ENCODE results near the gene WHAMM.
A peak's percentile ranks its signal among the peaks of the same experiment; 100 is the strongest.

Gene WHAMM

DNA sequence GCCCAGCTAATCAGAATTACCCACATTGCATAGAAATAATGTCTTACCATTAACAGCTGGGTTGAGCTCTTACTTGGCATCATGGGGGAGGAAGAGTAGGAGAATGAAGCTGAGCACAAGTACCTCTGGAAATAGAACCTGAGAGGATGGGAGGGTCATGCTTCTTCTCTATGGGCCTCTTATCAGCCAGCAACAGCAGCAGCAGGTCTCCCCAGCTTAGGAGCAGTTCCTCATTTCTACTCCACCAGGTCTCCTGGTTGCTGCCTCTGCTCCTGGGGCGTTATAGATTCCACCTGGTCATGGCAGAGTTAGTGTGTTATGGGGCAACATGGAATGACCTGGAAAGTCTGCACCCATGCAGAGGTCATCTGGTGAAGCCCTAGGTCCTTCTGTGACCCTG, 6.9 kb upstream of the WHAMM start:
- Histone ChIP-seq H3K36me3 (ENCODE audit: control insufficient read depth, insufficient read depth, low read length) (no peaks in the 10 kb centered on the region), H3K9ac (no peak overlapping the region), H2AFZ (no peak overlapping the region), H3K79me2 (no peaks in the 10 kb centered on the region), H3K27me3 (ENCODE audit: control insufficient read depth, insufficient read depth, low read length) (no peaks in the 10 kb centered on the region), H3K4me3 (ENCODE audit: low read depth, low read length) (no peak overlapping the region), H3K4me2 (ENCODE audit: low read length) (no peak overlapping the region), H3K9me3 (ENCODE audit: control insufficient read depth, low read length) (no peaks in the 10 kb centered on the region), H3K4me1 (no peaks in the 10 kb centered on the region), H3K27ac (no peak overlapping the region)
- TF ChIP-seq, protein P1, sequence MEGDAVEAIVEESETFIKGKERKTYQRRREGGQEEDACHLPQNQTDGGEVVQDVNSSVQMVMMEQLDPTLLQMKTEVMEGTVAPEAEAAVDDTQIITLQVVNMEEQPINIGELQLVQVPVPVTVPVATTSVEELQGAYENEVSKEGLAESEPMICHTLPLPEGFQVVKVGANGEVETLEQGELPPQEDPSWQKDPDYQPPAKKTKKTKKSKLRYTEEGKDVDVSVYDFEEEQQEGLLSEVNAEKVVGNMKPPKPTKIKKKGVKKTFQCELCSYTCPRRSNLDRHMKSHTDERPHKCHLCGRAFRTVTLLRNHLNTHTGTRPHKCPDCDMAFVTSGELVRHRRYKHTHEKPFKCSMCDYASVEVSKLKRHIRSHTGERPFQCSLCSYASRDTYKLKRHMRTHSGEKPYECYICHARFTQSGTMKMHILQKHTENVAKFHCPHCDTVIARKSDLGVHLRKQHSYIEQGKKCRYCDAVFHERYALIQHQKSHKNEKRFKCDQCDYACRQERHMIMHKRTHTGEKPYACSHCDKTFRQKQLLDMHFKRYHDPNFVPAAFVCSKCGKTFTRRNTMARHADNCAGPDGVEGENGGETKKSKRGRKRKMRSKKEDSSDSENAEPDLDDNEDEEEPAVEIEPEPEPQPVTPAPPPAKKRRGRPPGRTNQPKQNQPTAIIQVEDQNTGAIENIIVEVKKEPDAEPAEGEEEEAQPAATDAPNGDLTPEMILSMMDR (IDR thresholded peaks at IDR 0.05) = no peak

DNA sequence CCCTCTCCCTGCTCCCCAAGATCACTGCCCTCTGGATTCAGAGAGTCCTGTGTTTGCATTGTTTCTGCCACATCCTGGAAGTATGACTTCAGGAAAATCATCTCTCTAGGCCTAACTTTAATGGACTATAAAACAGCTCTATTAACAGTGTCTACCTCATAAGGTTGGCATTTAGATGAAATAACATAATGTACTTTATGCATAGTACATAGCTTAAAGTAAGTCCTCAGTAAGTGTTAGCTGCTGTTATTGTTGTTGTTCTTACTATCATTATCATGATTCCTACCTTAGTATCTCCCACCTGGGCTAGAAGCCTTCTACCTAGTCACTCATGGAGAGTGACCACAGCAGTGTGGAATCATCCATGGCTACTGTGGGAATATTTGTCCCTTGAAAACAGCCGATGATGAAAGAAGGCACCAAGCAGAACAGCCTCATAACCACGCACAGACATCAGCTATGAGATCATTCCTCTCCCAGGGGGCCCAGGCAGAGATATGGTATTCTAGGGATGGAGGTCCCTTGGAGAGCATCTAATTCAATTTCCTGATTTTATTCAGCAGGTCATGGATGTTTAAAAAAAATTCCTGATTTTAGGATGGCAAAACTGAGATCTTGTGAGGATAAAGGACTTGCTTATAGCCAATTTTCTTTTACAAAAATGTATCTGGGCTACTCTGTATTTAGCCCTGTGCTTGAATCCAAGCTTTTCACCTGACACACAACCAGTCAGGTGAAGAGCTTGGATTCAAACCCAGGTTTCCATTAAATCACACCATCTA, 5.4 kb upstream of the WHAMM start:
- Histone ChIP-seq H3K27me3 (ENCODE audit: control insufficient read depth, insufficient read depth, low read length) (no peaks in the 10 kb centered on the region), H2AFZ (no peak overlapping the region), H3K4me3 (ENCODE audit: low read depth, low read length) (no peak overlapping the region), H3K4me1 (peaks cover under 1% of the 10 kb centered on the region), H3K9me3 (ENCODE audit: control insufficient read depth, low read length) (no peaks in the 10 kb centered on the region), H3K36me3 (ENCODE audit: control insufficient read depth, insufficient read depth, low read length) (no peaks in the 10 kb centered on the region), H3K4me2 (ENCODE audit: low read length) (no peak overlapping the region), H3K79me2 (no peaks in the 10 kb centered on the region), H3K9ac (no peak overlapping the region), H3K27ac (no peak overlapping the region)
- TF ChIP-seq, protein P1 (IDR thresholded peaks at IDR 0.05) = no peak

DNA sequence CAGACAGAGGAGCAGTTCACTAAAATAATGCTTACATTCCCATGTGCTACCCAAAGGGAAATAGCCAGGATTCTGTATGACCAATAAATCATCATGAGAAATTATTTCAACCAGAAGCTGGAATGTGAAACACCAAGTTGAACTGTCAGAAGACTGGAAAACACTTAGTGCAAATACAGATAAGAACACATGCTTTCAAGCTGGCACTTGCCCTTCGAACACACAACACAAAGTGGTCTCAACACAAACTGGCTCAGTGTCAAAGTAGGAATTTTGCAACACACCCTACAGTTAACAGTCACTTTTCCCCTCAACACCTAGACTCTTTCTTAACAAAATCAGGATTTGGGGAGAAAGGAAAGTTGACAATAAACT, 4.9 kb upstream of the WHAMM start:
- H3K79me2 ChIP-seq = no peaks in the 10 kb centered on the region
- no peak overlapping the region for H2AFZ ChIP-seq
- H3K9ac ChIP-seq = no peak overlapping the region
- no peak overlapping the region for H3K4me2 ChIP-seq (ENCODE audit: low read length)
- peaks cover 3% of the 10 kb centered on the region for H3K4me1 ChIP-seq
- no peaks in the 10 kb centered on the region for H3K36me3 ChIP-seq (ENCODE audit: control insufficient read depth, insufficient read depth, low read length)
- TF ChIP-seq, protein P1 (IDR thresholded peaks at IDR 0.05) = no peak
- H3K4me3 ChIP-seq (ENCODE audit: low read depth, low read length) = no peak overlapping the region
- H3K27ac ChIP-seq = no peak overlapping the region
- no peaks in the 10 kb centered on the region for H3K27me3 ChIP-seq (ENCODE audit: control insufficient read depth, insufficient read depth, low read length)
- no peaks in the 10 kb centered on the region for H3K9me3 ChIP-seq (ENCODE audit: control insufficient read depth, low read length)

DNA sequence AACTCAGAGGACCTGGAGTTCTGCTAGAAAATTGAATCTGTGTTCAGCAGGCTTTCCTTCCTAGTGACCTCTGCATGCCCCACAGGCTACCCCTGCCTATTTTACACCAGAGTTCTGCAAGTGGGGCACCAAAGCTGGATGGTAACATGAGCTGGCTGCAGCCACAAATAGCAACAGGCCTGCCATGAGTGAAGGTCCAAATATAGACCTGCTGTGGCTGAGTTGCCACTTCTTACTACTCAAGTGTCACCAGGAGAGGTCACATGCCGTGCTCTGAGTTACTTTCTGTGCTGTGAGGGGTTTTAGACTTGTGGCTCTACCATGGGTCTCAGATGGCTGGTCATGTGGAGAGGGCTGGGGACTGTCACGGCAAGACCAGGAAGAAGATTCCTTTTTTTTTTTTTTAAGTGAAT, 3.4 kb upstream of the WHAMM start, which contains the start of gene FSD2:
TSS of gene FSD2 (minus strand) at position 76 of the 413 bp plus-strand sequence. CDS start 18,679 bp downstream, outside the sequence.
- Histone ChIP-seq H3K9ac (no peak within 1 kb of the TSS), H3K27me3 (ENCODE audit: control insufficient read depth, insufficient read depth, low read length) (no peaks in the 10 kb centered on the region), H3K4me1 (peaks cover 3% of the 10 kb centered on the region), H3K9me3 (ENCODE audit: control insufficient read depth, low read length) (no peaks in the 10 kb centered on the region), H3K36me3 (ENCODE audit: control insufficient read depth, insufficient read depth, low read length) (no peaks in the 10 kb centered on the region), H2AFZ (no peak within 1 kb of the TSS), H3K4me3 (ENCODE audit: low read depth, low read length) (no peak within 1 kb of the TSS), H3K79me2 (no peaks in the 10 kb centered on the region), H3K4me2 (ENCODE audit: low read length) (peak within 1 kb of the TSS; percentile 30), H3K27ac (peak within 1 kb of the TSS; percentile 13)
- TF ChIP-seq, protein P1 (IDR thresholded peaks at IDR 0.05) = no peak
